Neural cell (in vitro differentiated cells): Measurements from ENCODE around the gene SPARC.

Source experiments
- CTCF ChIP-seq: fragments of 450-650 bp; IDR thresholded peaks from 2 replicates; pipeline ENCODE4 v1.5.1; 2014; ENCODE audit warnings: antibody characterized with exemption, mild to moderate bottlenecking, moderate library complexity; ENCODE audit not compliant: poor library complexity, severe bottlenecking
- EP300 ChIP-seq: fragments of 450-650 bp; conservative IDR thresholded peaks from 2 replicates; pipeline ENCODE4 v1.6.1; 2014; ENCODE audit warnings: antibody characterized with exemption, mild to moderate bottlenecking, moderate library complexity; ENCODE audit not compliant: poor library complexity, severe bottlenecking
- POLR2AphosphoS5 ChIP-seq: IDR thresholded peaks from 2 replicates; pipeline ENCODE4 v1.6.1; 2012
- RAD21 ChIP-seq: fragments of 450-650 bp; conservative IDR thresholded peaks from 2 replicates; pipeline ENCODE4 v1.6.1; 2014; ENCODE audit warnings: antibody characterized with exemption, mild to moderate bottlenecking, moderate library complexity
- REST ChIP-seq: IDR thresholded peaks from 2 replicates; pipeline ENCODE4 v1.6.1; 2012; ENCODE audit warnings: borderline replicate concordance
- SMC3 ChIP-seq: fragments of 450-650 bp; conservative IDR thresholded peaks from 2 replicates; pipeline ENCODE4 v1.6.1; 2014; ENCODE audit warnings: antibody characterized with exemption, mild to moderate bottlenecking, moderate library complexity; ENCODE audit not compliant: poor library complexity
- TAF1 ChIP-seq: IDR thresholded peaks from 2 replicates; pipeline ENCODE4 v1.6.1; 2012; ENCODE audit warnings: low read depth

GRCh38 chr5:151721087-151721646, 34.5 kb upstream of the SPARC start:
- no peak for TF ChIP-seq CTCF
- no peak for TF ChIP-seq POLR2AphosphoS5
- no peak for TF ChIP-seq TAF1
- TF ChIP-seq RAD21 = no peak
- no peak for TF ChIP-seq REST
- no peak for TF ChIP-seq EP300
- no peak for TF ChIP-seq SMC3
